Astrocyte (in vitro differentiated cells and primary cell): ENCODE results near the gene TGM2.

ENCODE experiments used
- CTCF ChIP-seq: IDR thresholded peaks from 2 replicates; pipeline ENCODE4 v1.5.1; 2011; ENCODE audit warnings: low read depth, mild to moderate bottlenecking, inconsistent platforms, low read length, moderate library complexity; ENCODE audit not compliant: insufficient read depth
- EZH2 ChIP-seq: IDR thresholded peaks from 2 replicates; pipeline ENCODE4 v1.6.1; 2012; ENCODE audit warnings: mild to moderate bottlenecking, low read length, inconsistent platforms; ENCODE audit not compliant: insufficient read depth

DNA sequence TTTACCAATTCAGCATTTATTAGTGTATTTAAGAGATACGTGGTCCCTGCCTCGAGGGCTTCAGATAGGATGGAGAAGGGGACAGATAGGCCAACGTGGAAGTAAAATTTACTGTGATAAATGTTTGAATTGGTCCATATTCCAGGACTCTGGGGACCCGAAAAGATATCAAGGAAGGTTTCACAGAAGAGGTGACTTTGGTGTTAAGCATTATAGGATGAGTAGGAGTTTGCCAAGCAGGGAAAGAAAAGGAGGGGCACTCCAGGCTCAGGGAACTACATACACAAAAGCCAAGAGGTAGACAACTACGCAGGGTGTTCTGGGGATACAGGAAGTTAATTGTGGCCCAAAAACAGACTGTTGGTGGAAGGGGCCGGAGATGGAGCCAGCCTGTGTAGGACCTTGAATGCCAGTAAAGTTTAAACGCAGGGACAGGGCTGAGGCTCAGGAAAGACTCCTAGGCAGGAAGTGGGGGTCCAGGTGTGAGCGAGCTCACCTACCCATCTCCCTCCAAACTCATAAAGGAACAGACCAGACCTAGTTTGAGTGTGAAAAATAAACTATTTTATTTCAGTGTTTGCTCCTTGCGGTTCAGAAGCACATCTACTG, 37.0 kb downstream of the TGM2 start:
- TF ChIP-seq CTCF: no peak
- TF ChIP-seq EZH2: no peak
